Left ventricle myocardium inferior (tissue), 1 donor: ENCODE measurements around the gene CNOT4. TPM values are rescaled to one million over a fixed set of nuclear protein-coding genes. Genes with fewer than 3 reads are reported as not detected.

ENCODE experiments used
- DNase-seq: peaks from one replicate; pipeline ENCODE4 v3.0.0-alpha.2; 2020
- H3K27ac ChIP-seq: fragments of 200-600 bp; replicated peaks from 2 replicates; pipeline ENCODE4 v1.8.0; 2021
- H3K27me3 ChIP-seq: fragments of 200-600 bp; 2 replicates; pipeline ENCODE4 v1.8.0; 2021; ENCODE audit warnings: low read depth
- H3K36me3 ChIP-seq: fragments of 200-600 bp; 2 replicates; pipeline ENCODE4 v1.8.0; 2021
- H3K4me1 ChIP-seq: fragments of 200-600 bp; 2 replicates; pipeline ENCODE4 v1.8.0; 2021
- H3K4me3 ChIP-seq: fragments of 200-600 bp; 2 replicates; pipeline ENCODE4 v1.8.0; 2021; ENCODE audit warnings: mild to moderate bottlenecking, moderate library complexity
- H3K9me3 ChIP-seq: fragments of 200-600 bp; replicated peaks from 2 replicates; pipeline ENCODE4 v1.8.0; 2021
- CTCF ChIP-seq: fragments of 200-600 bp; IDR thresholded peaks from 2 replicates; pipeline ENCODE4 v1.8.0; 2021; ENCODE audit warnings: antibody characterized with exemption, mild to moderate bottlenecking, borderline replicate concordance
- intact Hi-C: fragments of 100-400 bp; cut with micrococcal nuclease; formaldehyde crosslinking; loops from one replicate; pipeline ENCODE4 v1.11.0; 2022
- total RNA-seq: library from RNA; stranded (reverse); fragmentation: NEBNext Ultra II Directional; extraction: Animal tissue kit (Norgen Biotek cat#: 25700); gene quantifications from one replicate; pipeline ENCODE4 v1.2.1, GENCODE V29; 2021
- donor health status: DM: no; HTN: yes; CAD: no; lungs with severe emphysema.

Gene CNOT4
- total RNA-seq, 1 donor from 2014 or later = 26.1 TPM

- no peak for TF ChIP-seq CTCF
Observed at GRCh38 chr7:135337977-135338550, 171.8 kb downstream of the CNOT4 start.

GRCh38 chr7:135337506-135337905 lies 172.4 kb downstream of the CNOT4 start:
- Histone ChIP-seq H3K27ac (no peak overlapping the region), H3K4me1 (peaks cover 4% of the 10 kb centered on the region), H3K4me3 (no peak overlapping the region), H3K36me3 (no peaks in the 10 kb centered on the region), H3K27me3 (no peaks in the 10 kb centered on the region), H3K9me3 (no peaks in the 10 kb centered on the region)
- intact Hi-C loops = no loop called here
- TF ChIP-seq CTCF = no peak
- no peak for DNase-seq

More at GRCh38 chr7:135337977-135338550, 171.8 kb downstream of the CNOT4 start:
- Histone ChIP-seq H3K27ac (no peak overlapping the region), H3K36me3 (no peaks in the 10 kb centered on the region), H3K9me3 (no peaks in the 10 kb centered on the region), H3K4me3 (no peak overlapping the region), H3K4me1 (peaks cover 8% of the 10 kb centered on the region), H3K27me3 (no peaks in the 10 kb centered on the region)
- DNase-seq = no peak
- intact Hi-C loops = no loop called here

GRCh38 chr7:135335628-135336139 lies 174.2 kb downstream of the CNOT4 start:
- intact Hi-C loops = no loop called here
- Histone ChIP-seq H3K36me3 (no peaks in the 10 kb centered on the region), H3K4me3 (no peak overlapping the region), H3K9me3 (no peaks in the 10 kb centered on the region), H3K27ac (no peak overlapping the region), H3K27me3 (no peaks in the 10 kb centered on the region), H3K4me1 (no peaks in the 10 kb centered on the region)
- TF ChIP-seq CTCF = peak; percentile 53
- peak; percentile 28 for DNase-seq

- Histone ChIP-seq H3K9me3 (no peaks in the 10 kb centered on the region), H3K27me3 (no peaks in the 10 kb centered on the region), H3K4me1 (no peaks in the 10 kb centered on the region), H3K27ac (no peak overlapping the region), H3K36me3 (no peaks in the 10 kb centered on the region), H3K4me3 (no peak overlapping the region)
- no peak for TF ChIP-seq CTCF
- DNase-seq = no peak
- intact Hi-C loops = no loop called here
Observed at GRCh38 chr7:135334830-135335543, 174.9 kb downstream of the CNOT4 start.

GRCh38 chr7:135333946-135334345 lies 176.0 kb downstream of the CNOT4 start:
- no peak overlapping the region for H3K4me3 ChIP-seq
- H3K36me3 ChIP-seq = no peaks in the 10 kb centered on the region
- no peak for DNase-seq
- H3K27ac ChIP-seq = no peak overlapping the region
- intact Hi-C loops = no loop called here
- TF ChIP-seq CTCF = no peak
- no peaks in the 10 kb centered on the region for H3K4me1 ChIP-seq
- no peaks in the 10 kb centered on the region for H3K9me3 ChIP-seq
- H3K27me3 ChIP-seq = no peaks in the 10 kb centered on the region
